DMS 273 (cell line): Measurements from ENCODE around the gene LGALS16.
"Not testable (repeated sequence)": the region's sequence is repeated elsewhere in the genome, so short reads cannot be mapped to it uniquely, and the experiment has no call there.

Experiments used
- DNase-seq: peaks from one replicate; lab custom pipeline; 2025; ENCODE audit not compliant: unreplicated experiment; lab: John Stamatoyannopoulos, UW

The LGALS16 gene

DNA sequence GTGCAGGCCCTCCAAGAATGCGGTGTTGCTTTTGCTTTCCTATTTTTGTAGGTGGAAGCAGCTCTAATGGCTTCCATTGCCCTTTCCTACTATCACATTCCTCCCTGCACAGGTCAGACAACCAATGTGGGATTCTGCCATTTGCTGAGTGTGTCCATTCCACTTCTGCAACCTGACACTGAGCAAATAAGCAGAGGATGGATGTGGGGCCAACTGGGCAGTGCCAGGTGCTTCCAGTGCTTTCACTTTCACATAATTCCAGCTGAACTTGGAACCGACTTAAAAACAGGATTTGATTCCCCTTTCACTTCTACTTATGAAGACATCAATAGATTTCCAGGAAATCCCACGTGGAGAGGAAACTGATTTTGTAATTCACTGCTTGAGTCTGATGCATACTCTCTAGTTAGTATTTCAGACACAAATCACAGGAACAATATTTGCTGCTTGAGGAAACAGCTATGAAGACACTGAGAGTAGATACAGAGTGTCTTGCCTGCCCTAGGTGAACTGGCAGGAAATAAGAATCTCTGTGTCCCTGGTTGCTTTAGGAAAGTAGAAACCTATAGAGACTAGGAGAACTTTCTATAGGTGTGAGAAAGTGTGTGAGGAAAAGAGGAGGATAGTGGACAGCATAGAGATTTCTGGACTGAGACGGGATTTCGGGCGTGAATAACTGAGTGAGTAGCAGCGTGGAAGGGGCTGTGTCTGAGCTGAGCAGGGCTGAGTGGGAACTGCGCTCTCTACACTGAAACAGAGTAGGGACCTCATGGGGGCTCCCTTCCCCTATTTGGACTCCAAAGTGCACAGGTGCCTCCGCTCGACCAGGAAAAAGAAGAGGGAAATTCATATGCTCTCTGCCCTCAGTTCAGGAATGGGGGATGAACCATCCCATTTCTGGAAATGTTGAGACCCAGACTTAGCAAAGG lies 22.5 kb downstream of the LGALS16 start:
- no peak for DNase-seq

DNA sequence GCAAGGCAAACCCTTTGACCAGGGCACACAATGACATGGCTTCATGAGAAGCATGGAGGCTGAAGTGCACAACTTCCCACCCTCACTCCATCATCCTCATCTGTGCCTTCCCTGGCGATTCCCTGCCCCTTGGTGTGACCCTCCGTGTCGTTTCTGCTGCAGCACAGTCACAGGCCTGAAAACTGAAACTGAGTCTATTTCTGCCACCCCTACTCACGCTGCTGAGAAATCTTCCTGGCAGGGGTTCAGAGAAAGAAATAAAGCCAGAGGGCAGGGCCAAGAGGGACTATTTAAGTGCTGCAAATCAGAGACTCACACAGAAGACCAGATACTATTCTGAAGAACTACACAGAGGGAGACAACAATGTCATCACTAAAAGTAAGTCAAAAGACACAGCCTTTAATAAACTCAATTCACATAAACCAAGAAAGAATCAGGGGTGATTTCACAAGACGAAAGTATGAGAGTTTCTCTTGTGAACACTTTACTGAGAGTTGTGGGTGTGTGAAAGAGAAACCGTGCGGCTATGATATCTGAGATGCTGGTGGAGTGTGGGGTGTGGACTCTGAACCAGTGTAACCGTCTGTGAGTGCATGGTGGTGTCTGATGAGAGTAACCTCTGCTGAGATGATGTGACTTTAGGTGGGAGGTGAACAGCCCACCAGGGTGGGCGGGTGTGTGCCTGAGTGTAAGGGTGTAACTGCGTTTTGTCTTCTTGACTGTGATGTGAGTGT lies 23.5 kb downstream of the LGALS16 start:
- no peak for DNase-seq

DNA sequence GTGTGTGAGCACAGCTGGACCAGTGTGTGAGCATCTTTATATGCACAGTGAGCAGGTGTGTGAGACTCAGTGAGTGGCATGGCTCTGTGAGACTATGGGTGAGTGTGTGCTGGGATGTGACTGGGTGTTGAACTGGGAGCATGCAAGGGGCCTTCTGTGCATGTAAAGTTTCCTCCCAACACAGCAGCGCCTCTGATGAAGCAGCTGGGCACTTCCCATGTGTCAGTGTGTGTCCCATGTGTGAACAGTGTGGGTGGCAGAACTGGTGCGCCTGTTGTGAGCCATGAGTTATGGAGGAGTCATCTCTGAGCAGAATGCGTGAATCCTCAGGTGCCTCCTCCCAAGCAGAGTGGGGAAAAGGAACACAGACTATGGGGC lies 24.1 kb downstream of the LGALS16 start:
- DNase-seq, result no peak

DNA sequence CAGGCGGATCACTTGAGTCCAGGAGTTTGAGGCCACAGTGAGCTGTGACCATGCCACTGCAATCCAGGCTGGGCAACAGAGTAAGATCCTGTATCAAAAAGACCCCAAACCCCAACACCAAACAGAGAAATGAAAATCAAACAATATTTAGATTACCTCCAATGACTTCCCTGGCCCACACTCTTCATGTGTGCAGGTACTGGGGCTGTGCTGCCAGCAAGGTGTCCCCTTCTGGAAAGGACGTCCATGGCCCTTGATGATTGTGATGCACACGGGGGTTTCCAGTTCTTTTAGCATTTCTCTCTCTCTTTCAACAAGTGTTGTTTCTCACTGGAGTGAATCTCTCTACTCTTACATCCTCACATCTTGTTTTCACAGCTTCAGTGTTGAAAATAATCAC lies 24.9 kb downstream of the LGALS16 start:
- DNase-seq, result no peak

DNA sequence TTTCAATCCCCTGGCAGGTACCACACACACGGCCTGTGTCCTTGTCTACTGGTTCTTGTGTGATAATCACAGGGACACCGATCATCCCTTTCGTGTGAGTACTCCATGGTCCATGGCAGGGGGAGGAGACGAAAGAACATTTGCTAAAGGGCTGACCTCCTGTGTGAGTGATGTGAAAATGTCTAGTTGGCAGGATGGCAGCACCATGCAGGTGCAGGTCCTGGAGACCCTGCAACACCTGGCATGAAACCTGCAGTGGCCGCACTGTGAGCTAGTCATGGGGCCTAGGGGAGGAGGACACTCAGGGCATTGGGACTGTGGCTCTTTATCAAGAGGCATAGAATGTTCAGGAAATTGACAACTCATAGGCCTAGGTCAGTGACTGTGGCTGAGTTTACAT lies 25.7 kb downstream of the LGALS16 start:
- DNase-seq, result no peak

DNA sequence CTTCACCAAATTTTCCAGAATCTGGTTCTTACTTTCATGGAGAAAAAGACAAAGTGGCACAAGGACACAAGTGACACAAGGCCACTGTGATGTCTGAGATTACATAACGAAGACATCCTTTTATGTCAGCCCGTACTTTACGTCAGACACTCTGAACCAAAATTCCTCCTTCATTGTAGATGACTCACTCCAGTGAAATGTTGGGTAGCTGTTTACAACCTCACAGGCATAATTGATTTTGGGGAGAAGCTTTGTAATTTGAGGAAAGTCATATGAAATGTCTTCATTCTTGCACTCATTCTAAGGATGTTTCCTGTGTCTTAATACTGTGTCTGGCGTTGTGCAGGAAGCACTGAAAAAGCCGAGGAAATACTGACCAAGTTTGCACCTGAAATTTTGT lies 28.6 kb downstream of the LGALS16 start:
- DNase-seq, result no peak

DNA sequence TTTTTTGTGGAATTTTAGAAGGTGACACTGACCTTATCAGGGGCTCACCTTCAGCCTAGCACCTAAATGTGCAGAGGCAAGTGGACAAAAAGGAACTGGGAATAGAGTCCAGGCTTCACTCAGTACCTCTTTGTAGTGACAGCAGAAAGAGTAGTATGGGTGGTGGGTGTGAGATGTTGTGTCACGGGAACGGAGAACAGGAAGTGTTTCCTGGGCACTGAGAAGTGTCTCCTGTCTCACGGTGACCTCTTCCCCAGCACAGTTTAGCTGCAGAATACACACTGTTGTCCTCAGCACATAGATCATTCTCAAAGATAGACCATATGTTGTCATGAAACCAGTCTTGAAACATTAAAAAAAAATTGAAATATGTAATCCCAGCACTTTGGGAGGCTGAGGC lies 31.0 kb downstream of the LGALS16 start:
- DNase-seq, result no peak

DNA sequence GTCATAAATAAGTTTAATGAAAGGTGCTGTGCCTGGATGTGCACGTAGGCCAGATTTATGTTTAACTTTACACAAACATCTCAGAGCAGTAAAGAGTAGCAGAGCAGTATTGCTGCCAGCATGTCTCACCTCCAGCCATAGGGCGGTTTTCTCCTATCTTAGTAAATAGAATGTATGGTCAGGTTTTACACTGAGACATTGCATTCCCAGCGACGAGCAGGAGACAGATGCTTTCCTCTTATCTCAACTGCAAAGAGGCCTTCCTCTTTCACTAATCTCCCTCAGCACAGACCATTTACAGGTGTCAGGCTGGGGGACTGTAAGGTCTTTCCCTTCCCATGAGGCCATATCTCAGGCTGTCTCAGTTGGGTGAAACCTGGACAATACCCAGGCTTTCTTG lies 32.9 kb downstream of the LGALS16 start:
- not testable (repeated sequence) for DNase-seq

DNA sequence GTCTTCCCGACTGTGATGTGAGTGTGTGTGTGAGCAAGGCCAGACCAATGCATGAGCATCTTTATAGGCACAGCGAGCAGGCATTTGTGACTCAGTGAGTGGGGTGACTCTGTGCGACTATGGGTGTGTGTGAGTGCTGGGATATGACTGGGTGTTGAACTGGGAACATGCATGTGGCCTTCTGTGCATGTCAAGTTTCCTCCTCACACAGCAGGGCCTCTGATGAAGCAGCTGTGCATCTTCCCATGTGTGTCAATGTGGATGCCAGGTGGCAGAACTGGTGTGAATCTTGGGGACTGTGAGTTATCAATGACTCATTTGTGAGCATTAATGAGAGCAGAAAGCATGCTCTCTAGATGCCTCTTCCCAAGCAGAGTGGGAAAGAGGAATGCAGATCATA lies 36.5 kb downstream of the LGALS16 start:
- no peak for DNase-seq

DNA sequence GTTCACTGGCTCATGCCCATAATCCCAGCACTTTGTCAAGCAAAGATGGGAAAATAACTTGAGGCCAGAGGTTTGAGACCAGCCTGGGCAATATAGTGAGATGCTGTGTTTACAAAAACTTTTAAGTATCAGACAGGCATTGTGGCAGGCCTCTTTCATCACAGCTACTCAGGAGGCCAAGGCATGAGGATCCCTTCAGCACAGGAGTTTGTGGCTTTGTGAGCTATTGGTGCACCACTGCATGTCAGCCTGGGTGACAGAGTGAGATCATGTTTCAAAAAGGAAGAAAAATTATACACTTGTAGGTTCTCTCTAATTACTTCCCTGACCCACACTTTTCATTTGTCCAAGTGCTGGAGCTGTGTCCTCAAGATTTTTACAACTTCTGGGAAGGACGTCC lies 37.1 kb downstream of the LGALS16 start:
- DNase-seq, result no peak

DNA sequence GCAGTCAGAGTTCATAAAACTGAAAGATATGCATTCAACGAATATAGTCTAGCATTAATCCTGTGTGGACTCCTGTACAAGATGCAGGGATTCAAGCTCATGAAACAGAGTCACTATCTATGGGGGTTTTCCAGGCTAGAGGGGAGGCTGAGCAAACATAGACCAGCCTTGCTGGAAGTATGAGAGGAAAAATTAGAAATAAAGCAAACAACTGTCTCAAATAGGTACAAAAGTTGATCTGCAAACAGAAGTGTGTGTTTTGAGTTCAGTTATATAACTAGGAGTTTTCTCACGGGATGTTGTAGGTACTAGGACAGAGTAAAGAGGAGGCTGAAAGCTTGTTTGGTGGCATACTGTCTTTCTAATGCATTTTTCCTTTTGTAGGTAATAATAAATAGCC lies 40.0 kb downstream of the LGALS16 start:
- no peak for DNase-seq

DNA sequence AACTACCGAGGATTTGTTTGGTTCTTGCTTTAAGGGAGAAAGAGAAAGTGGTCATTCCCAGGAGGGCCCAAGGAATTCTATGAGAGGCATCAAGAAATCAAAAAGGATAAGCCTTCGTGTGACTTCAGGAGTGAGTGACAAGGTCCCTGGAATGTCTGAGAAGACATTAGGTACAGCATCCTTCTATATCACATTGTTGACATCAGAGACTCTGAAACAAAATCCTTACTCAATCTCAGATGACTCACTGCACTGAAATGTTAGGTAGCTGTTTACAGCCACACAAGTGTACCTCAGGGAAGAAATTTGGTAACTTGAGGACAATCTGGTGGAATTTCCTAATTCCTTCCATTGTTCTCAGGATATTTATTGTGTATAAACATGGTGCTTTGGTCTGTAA lies 40.7 kb downstream of the LGALS16 start:
- DNase-seq, result no peak

DNA sequence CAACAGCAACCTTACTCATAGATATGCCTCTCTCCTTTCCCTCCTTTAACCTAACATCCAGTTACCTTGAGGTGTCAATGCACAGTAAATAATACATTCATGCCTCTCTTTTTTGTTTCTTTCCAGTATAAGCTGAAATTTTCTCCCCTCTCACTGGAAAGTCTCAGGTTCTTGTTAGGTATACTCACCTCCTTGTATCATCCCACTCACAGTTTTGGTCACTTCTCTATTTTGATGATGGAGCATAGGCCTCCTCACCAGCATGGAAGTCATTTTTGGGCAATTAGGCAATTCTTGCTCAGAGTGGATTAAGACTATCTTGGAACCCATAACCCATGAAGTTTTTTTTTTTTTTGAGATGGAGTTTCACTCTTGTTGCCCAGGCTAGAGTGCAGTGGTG lies 42.8 kb downstream of the LGALS16 start:
- no peak for DNase-seq

DNA sequence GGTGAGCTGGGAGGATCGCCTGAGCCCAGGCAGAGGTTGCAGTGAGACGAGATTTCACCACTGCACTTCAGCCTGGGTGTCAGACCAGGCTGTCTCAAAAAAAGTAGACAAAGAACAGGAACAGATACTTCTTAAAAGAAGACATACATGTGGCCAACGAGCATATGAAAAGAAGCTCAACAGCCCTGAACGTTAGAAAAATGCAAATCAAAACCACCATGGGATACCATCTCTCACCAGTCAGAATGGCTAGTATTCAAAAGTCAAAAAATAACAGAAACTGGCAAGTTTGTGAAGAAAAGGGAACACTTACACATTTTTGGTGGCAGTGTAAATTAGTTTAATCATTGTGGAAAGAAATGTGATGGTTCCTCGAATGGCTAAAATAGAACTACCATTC lies 45.6 kb downstream of the LGALS16 start:
- DNase-seq, result no peak

DNA sequence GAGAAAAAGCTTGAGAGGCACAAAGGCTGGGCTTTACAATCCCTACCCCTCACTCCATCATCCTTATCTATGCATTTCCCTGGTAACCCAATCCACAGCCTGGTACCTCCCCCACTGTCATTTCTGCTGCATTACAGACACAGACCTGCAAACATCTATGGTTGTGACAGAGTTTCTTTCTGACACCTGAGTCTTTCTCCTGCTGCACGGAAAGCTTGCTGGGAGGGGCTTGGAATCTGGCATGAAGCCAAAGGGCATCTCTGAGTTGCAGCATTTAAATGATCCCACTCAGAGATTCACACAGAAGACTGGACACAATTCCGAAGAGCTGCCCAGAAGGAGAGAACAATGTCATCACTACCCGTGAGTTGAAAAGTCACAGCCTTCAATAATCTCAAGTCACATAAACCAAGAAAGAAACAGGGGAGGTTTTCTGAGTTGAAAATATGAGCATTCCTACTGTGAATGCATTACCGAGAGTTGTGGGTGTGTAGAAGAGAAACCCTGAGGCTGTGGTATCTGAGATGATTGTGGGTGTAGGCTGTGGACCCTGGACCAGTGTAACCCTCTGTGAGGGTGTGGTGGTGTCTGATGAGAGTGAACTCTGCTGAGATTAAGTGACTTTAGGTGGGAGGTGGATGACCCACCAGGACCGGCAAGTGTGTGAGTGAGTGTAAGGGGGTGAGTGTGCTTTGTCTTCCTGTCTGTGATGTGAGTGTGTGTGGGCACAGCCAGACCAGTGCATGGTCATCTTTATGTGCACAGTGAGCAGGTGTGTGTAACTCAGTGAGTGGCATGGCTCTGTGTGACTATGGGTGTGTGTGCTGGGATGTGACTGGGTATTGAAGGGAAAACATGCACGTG lies 48.7 kb downstream of the LGALS16 start, which contains the start of gene LGALS14:
TSS of gene LGALS14 (plus strand) at position 301 of the 864 bp plus-strand sequence. CDS start at position 349, 48 bp downstream.
- DNase-seq, result no peak

DNA sequence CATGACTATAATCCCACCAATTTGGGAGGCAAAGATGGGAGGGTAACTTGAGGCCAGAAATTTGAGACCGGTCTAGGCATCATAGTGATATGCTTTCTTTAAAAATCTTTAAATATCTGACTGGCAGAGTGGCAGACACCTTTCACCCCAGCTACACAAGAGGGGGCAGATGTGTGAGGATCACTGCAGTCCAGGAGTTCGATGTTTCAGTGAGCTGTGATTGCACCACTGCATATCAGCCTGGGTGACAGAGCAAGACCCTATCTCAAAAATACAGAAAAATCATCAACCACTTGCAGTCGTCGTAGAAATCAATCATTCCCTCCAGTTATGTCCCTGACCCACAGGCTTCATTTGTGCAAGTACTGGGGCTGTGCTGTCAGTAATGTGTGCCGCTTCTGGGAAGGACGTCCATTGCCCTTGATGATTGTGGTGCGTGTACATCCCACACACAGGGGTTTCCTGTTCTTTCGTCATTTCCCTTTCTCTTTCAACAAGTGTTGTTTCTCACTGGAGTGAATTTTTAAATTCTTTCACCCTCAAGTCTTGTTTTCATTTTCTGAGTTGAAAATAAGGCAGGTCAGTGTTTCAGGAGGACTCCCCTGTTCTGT lies 50.0 kb downstream of the LGALS16 start:
- DNase-seq, result no peak

DNA sequence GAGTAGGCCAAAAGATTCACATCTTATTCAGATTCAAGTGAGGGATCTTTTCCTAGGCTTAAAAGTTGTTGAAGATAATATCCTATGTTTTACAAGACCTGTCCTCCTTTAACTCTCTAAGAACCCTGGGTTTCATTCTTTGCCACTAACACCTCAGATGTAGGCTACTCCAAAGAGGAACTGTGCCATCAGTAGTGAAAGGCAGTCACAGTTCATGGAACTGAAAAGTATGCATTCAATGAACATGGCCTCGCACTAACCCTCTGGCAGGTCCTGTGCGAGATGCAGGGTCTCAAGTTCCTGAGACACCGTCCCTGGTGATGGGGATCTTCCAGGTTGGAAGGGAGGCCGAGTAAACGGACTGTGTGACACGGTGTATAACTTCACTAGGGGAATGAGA lies 52.9 kb downstream of the LGALS16 start:
- no peak for DNase-seq

DNA sequence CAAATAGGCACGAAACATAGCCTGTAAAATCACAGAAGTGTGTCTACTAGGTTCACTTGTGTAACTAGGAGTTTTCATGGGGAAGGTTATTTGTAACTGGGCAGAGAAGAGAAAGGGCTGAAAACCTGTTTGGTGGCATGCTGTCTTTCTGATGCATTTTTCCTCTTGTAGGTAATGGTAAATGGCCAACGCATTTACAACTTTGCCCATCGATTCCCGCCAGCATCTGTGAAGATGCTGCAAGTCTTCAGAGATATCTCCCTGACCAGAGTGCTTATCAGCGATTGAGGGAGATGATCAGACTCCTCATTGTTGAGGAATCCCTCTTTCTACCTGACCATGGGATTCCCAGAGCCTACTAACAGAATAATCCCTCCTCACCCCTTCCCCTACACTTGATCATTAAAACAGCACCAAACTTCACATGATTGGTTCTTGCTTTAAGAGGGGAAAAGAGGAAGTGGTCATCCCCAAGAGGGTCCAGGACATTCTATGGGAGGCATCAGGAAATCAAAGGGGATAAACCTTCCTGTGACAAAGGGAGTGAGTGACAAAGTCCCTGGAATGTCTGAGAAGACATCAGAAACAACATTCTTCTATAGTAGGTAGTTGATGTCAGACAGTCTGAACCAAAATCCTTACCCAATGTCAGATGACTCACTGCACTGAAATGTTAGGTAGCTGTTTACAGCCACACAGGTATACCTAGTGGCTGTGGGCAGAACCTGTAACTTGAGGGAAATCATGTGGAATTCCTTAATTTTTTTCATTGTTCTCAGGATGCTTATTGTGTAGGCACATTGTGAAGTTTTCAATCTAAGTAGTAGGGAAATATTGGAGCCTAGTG lies 53.5 kb downstream of the LGALS16 start:
- DNase-seq, result no peak
